Measurements from ENCODE around the gene TEX14.
"Not testable (repeated sequence)": the region's sequence is repeated elsewhere in the genome, so short reads cannot be mapped to it uniquely, and the experiment has no call there.

TEX14 gene

DNA sequence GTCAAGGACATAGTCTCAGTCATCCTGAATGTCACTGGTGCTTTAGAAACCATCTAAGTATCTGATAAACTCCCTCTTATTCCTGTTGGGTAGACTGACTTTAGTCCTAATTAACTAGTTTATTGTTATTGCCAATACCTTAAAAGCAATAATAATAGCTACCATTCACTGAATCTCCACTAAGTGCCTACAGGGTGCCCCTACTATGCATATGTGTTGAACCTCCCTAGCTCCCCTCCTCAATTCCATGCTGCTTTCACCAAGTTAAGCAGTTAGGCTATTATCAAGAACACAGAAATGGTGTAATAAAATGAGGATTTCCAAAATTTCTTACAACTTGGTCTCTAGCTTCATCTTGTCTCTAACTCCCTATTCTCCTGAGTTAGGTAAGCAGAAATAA is 89.9 kb downstream of the TEX14 start:
- no peak for DNase-seq

DNA sequence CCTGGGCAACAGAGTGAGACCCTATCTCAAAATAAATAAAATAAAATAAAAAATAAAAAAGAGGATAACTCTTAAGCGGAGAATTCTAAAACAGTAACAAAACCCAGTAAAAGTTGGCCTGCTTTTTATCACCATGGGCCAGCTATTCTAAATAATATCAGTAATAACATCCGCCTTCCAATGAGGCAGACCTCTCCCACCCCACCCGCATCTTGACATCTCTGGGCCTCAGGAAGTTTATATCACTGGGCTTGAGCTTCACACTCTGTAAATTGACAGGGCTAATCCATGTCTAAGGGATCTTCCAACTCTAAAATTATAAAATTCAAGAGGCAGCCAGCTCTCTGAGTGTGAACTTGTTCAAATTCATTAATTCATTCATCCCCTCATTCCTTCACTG is 94.5 kb downstream of the TEX14 start:
- DNase-seq = no peak

DNA sequence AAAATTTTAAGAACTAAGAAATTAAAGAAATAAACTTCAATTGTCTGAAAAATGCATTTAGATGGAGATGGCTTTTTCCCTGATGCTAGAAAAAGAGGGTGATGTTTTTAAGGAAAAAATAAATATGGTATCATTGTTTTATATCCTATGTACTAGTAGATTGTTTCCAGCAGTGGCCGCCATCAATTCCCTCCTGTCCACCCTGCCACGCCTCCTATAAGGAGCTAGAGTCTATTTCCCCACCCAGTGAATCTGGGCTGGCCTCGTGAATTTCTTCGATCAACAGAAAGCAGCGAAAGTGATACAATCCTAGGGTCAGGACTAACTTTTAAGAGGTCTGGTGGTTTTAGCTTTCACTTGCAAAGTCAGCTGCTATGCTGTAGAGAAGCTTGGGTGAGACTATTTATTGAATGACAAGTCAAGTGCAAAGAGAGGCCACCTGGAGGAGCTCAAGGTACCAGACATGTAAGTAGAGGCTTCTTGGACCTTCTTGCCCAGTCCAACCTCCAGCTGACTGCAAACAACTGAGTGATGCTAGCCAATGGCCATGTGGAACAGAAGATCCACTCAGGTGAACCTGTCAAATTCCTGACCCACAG is 96.6 kb downstream of the TEX14 start:
- DNase-seq = no peak

DNA sequence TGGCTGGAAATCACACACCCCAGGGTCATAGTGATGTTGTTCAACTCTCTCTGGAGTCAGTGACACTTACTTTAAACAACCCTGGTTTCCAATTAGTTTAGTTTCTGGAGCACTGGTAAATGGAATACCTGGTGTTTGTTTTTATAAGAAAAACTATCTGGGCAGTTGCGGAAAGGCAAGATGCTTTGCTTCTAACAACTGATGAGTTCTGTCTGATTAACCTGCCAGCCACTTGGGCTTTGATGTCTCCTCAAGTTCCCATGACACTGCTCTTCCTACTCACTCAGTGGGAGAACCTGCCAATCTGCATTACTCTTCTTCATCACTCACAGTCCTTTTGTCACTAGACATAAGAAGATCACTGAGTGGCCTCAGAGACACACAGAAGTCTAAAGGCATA is 98.7 kb downstream of the TEX14 start:
- no peak for DNase-seq

DNA sequence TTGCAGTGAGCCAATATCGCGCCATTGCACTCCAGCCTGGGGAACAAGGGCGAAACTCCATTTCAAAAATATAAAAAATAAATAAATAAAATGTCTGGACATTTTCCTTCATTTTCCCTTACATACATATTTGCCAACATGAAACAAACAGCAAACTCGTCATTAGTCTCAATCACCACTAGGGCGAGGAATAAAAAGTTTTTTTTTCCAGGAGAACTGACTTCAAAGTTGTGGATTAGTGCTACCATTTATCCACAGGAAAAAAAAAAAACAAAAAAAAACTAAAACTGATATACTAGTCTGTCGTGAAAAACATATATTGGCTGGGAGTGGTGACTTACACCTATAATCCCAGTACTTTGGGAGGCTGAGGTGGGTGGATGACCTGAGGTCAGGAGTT is 100.4 kb downstream of the TEX14 start:
- no peak for DNase-seq

DNA sequence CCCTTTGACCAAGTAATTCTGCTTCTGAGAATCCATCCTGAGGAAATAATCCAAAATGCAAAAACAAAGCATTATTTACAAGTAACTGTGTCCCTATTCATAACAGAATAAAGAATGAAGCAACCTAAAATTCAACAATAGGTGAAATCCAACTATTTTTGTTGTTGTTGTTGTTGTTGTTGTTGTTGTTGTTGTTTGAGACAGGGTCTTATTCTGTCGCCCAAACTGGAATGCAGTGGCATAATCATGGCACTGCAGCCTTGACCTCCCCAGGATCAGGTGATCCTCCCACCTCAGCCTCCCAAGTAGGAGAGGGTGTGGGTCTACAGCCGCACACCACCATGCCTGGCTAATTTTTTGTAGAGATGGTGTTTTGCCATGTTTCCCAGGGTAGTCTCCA is 101.5 kb downstream of the TEX14 start:
- no peak for DNase-seq

DNA sequence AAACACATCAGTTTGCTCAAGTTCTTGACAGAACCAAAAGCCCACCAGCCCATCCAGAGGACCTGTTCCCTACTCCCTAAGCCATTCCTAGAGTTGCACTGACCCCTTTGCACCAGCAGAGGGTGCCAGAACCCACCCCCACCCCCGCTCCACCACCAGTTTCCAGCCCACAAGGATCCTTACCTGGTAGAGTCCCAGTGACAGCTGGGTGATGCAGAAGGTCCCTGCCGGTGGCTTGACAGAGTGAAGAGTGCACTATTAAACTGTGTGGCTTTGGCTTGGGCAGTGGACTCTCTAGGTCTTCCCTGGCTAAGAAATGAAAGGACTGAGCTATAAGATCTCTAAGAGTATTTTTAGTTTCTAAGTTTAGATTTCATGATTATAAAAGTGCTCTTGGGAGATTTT is 104.1 kb downstream of the TEX14 start:
- DNase-seq = peak; percentile 24

DNA sequence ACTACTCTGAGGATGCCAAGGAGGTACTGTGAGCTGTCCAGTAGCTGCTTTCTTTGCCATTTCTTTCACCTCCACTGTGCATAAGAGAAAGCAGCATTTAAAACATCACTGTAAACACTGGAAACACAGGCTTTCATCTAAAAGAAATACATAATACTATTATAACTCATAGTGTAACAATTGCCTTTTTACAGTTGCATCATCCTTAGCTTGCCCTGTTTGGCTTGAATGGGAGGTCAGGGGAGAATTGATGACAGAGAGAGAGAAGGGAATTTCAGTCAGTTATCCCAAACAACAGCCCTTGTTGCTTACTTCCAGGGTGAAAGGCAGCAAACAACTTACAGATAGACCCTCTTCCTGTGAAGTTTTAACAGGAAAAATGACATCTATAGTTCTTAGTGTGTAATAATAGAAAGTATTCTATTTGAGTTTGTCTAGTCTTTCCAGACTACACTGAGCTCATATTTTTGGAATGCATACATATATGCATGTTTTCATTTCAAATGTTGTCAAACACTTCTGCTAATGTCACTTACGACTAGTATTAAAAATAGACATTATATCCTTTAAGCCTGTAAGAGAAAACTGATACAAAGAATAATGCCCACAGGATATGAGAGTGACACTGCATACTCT is 105.7 kb downstream of the TEX14 start:
- no peak for DNase-seq

DNA sequence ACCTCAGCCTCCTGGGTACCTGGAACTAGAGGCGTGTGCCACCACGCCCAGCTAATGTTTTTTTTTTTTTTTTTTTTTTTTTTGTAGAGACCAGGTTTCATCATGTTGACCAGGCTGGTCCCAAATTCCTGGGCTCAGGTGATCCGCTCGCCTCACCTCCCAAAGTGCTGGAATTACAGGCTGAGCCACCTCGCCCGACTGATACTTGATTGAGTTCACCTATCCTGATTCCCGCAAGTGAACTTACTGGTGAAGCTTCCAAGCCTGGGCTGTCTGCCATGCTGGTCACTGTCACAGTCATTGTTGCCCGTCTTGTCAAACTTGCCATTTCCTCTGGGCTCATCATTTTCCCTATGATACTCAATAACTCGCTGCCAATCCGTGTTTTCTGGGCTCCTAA is 106.3 kb downstream of the TEX14 start:
- no peak for DNase-seq

DNA sequence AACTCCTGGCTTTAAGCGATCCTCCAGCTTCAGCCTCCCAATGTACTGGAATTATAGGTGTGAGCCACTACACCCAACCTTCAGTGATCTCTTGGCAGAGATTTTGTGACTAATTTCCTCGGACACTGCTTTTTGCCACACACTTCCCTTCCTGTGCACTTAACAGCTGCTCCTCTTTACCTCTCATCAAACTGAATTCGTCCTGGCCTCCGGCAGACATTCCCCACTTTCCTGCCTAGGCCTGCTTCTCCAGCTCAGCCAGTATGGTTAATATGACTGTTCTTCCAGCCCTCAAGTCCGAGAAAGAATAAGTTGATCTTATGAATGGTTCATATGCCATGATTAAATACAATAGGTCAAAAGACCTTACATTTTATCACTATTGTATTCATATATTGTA is 108.4 kb downstream of the TEX14 start:
- no peak for DNase-seq

DNA sequence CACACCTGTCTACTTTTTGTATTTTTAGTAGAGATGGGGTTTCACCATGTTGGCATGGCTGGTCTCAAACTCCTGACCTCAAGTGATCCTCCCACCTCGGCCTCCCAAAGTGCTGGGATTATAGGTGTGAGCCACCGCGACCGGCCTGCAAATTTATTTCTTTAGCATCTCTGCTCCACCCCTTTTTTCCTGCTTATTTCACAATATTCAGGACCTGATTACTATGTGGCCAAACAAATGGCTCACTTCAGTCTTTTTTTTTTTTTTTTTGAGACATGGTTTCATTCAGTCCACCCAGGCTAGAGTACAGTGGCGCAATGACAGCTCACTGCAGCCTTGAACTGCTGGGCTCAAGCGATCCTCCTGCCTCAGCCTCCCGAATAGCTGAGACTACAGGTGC is 109.1 kb downstream of the TEX14 start:
- DNase-seq = not testable (repeated sequence)

DNA sequence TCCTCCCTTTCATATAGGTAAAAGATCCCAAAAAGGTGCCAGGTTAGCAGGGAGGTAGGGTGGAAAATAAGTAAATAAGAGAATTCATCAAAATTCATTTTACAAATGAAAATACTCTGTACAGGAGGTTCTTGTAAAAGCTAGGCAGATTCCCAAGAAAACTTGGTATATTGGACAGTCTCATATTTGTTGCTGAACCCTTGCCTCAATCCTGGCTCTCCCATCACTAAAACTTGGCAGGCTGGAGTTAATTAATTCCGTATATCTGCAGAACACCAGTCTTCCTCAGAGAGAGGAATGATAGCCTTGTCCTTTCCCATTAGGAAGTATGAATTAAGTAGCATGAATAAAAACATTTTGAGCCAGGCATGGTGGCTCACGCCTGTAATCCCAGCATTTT is 111.2 kb downstream of the TEX14 start:
- DNase-seq = no peak

DNA sequence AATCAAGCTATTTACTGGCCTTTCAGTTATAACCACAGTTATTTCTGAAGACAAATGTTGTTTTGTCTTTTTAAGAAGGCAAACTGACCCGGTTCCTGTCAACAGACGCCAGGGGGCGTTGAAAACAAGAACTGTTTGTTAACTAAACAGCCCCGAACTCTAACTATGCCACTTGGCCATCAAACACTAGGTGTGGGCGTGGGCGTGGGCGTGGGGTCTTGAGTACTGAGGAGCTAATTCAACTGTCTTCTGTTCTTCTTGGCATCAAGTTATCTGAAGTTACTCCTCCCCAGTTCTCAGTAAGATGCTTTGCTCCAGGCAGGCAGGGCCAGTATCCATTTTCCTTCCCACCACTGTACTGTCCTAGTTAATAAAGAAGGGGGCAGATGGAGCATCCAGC is 114.1 kb downstream of the TEX14 start:
- DNase-seq = peak; percentile 11

DNA sequence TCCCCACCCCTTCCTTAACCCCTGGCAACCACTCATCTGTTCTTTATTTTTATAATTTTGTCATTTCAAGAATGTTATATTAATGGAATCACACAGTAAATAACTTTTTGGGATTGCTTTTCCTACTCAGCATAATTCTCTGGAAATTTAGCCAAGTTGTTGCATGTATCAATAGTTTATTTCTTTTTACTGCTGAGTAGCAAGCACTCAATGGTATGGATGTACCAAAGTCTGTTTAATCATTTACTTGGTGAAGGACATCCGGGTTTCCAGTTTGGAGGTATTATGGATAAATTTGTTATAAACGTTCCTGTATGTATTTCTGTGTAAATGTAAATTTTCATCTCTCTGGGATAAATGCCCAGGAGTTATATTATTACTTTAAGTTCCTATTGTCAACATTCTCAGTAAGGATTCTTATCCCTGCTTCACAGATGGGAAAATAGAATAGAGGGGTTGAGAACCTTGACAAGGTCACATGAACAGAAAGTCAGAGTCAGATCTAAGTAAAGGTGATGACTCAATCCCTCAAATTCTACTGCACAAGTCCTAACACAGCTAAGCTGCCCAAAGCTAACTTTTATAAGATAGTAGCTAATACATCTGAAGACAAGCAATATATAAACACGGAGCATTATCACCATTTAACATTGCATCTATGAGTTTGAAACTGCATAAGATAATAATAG is 115.0 kb downstream of the TEX14 start:
- DNase-seq = no peak

DNA sequence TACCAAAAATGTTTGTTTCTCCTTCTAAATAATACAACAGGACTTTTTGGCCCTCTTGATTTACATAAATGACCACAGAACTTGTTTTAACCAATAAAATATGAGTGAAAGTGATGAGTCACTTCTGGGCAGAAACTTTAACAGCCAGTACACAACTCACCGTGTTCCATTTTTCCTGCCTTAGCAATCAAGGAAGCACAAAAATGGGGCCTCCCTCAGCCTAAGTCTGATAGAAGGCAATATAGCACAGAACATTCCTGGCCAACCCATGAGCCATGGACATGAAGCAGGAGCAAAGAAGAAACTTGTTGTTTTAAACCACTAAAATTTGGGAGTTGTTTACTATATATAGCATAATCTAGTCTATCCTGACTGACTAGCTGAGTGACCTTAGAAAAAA is 116.3 kb downstream of the TEX14 start:
- DNase-seq = no peak

DNA sequence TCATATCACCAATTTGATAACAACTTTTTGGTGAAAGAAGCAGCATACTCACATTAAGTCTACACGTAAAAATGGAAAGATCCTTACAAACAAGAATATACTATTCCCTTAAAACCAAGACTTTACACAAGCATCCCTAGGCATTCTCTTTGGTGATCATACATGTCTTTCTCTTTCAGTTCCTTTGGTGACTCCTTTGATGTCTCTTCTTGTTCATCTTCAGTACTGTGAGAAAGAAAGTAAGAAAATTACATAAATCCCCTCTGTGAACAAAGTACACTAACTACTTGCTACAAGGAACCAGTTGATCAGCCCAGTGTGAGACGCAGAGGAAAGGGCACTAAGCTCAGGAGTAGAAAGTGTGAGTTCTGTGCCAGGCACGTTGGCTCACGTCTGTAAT is 117.8 kb downstream of the TEX14 start:
- DNase-seq = no peak

DNA sequence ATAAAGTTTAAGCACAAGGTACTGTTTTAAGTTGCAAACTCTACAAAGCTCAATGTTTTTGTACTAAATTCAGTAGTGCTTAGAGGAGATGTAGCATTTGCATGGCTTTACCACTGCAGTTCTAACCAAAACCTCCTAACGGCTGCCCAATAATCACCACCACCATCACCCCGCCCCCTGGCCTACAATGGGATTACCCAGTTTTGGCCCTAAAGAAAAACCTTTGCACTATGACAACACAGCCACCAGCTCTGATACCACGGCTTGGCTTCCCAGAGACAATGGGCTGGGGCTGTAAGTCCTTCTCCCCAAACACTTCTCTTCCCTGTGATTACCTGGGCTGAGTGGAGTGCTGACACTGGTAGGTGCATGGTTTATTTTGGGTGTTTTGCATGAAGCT is 119.0 kb downstream of the TEX14 start:
- DNase-seq = no peak

DNA sequence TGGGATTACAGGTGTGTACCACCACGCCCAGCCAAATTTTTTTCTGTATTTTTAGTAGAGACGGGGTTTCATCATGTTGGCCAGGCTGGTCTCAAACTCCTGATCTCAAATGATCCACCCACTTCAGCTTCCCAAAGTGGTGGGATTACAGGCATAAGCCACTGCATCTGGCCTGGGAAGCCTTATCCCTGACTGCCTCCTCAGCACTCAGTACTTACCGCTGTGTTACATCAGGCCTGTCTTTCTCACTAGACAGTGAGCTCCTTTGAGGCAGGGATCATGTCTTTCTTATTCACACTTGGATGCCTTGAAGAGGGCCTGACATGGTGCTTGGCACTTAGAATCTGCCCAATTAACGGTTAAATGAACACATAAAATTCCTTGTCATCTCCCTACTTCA is 121.1 kb downstream of the TEX14 start:
- DNase-seq = no peak

DNA sequence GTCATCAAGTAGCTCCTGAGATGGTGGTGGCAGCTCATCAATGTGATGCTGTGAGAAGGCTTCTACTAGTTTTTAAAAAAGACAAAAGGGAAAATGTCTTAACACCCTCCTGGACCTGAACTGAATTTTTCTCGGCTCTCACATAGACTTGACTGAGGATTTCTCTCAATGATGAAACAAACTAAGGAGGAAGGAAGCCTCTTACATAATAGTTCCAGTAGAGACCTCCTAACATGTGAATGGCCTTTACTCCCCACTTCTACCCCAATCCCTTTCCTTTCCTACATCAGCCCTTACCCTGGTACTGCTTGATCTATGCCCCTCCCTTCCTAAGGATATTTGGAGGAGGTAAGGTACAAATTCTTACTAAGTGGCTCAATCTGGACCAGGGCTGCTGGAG is 122.6 kb downstream of the TEX14 start:
- no peak for DNase-seq

DNA sequence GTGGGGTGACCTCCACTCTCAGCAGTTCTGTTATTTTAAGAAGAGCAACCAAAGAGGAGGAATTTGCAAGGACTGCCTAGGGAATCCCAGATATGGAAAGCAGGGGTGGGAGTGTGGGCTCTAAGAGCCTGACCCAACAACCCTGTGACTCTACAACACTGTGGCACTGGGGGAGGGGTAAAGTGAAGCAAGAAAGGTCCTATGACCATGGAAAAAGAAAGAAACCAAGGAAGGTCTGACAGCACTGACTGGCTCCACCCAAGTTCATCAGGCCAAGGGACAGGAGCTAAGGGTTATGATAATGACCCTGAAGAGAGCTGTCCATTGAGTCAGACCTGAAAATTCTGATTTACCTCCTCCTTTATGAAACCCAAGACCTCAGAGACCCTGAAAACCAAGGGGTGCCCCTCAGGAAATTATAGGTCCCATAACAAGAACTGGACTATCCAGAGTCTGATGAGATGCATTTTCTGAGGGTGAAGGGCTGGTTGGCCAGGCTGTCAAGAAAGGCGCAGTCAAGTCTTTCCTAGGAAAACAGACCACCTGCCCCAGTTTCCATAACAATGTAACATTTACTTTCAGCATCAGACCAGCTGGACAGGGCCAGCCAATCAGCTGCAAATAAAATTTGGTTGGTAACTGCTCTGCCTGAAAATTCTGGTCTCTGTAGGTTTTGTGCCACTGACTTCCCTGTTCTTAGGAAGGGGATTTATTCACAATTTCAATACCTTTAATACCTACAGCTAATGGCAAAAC is 123.6 kb downstream of the TEX14 start:
- DNase-seq = no peak

DNA sequence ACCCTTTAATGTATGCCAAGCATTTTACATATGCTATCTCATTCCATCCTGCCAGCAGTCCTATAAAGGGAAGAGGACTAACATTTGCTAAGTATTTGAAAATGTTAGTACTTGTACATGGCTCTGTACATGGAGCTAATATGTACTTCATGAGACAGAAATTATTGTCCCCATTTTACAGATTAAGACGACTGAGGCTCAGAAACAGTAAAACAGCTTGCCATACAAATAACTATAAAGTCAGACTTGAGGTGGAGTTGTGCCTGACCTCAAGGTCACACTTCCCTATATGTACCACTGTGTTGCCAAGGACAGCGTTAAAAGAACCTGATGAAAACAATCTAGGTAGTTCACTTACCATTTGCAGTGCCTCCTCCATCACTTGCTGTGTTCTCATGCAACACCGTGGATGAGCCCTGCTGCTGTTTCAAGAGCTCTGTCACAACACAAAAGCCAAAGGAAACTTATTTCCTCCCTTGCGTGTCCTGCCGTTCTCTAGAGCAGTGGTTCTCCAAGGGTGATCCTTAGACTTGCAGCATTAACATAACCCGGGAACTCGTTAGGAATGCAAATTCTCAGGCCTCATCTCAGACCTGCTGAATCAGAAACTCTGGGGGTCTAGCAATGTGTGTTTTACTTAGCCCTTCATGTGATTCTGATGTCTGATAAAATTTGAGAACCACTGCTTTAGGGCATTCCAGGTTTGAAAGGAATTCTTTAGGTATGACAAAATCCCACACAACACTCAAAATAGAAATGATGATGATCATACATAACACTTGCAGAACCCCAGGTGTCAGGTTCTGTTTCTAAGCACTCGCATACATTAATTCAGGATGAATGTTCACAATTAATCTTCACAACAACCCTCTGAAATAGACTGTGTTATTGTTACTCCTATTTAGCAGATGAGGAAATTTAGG is 126.2 kb downstream of the TEX14 start:
- no peak for DNase-seq

DNA sequence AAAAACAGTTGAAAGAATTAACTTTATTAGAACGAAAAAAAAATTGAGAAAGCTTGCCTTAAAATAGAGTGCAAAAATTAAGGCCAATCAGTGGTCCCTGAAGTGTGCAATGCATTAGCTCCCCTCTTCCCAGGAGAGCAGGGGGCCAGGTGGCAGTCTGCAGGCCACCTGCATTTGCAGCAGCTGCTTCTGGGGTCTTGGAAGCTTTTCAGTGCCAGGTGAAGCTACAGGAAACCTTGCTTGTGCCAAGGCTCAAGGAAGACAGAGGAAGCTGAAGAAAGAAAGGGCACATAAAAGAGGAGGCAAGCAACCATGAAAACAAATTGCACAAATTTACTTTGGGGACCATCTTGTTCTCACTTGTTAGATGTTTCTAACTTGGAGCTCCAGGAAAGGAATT is 126.9 kb downstream of the TEX14 start:
- DNase-seq = no peak

DNA sequence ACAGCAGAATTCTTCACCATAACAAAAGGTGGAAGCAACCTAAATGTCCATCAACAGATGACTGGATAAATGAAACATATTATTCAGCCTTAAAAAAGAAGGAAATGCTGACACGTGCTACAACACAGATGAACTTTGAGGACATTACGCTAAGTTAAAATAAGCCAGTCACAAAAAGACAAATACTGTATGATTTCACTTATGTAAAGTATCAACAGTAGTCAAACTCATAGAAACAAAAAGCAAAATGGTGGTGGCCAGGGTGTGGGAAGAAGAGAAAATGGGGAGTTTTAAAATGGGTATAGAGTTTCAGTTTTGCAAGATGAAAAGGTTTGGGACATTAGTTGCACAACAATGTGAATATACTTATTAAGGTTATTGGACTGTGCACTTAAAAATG is 127.6 kb downstream of the TEX14 start:
- no peak for DNase-seq

Data from NCI-H774 (cell line).